HCT116 (cell line): ENCODE measurements around the gene OR2AT4.

Experiments used
- CEBPB ChIP-seq: IDR thresholded peaks from 2 replicates; pipeline ENCODE4 v1.6.1; 2012; ENCODE audit warnings: low read depth
- CTCF ChIP-seq, 3 experiments: fragments of 200-600 bp in 1 of 3; sonication (generic) in 1 of 3; IDR thresholded peaks in 2 of 3; conservative IDR thresholded peaks in 1 of 3; 2 replicates each; pipeline ENCODE4 v1.5.1; 2012 to 2017; ENCODE audit warnings: low read depth in 2 of 3, low read length in 2 of 3, antibody characterized with exemption in 1 of 3, borderline replicate concordance in 1 of 3, control low read depth in 1 of 3, mild to moderate bottlenecking in 1 of 3, mixed read lengths in 1 of 3, mixed run types in 1 of 3, moderate library complexity in 1 of 3; ENCODE audit not compliant: insufficient read depth in 1 of 3
- POLR2A ChIP-seq: IDR thresholded peaks from 2 replicates; pipeline ENCODE4 v1.7.0; 2011; ENCODE audit warnings: borderline replicate concordance; ENCODE audit not compliant: insufficient read depth, insufficient read length; ENCODE audit errors: extremely low read depth
- POLR2AphosphoS5 ChIP-seq: IDR thresholded peaks from 2 replicates; pipeline ENCODE4 v1.6.1; 2011; ENCODE audit warnings: mild to moderate bottlenecking, low read depth, low read length, moderate library complexity

GRCh38 chr11:75105462-75105925 is 8.8 kb upstream of the OR2AT4 start:
- TF ChIP-seq CTCF (IDR thresholded peaks at IDR 0.05 in 2 of 3, conservative IDR thresholded peaks at IDR 0.05 in 1 of 3; ENCODE audit: borderline replicate concordance in 1 of 3, insufficient read depth in 1 of 3, low read depth in 2 of 3, low read length in 2 of 3) = no peak
- TF ChIP-seq POLR2AphosphoS5 = no peak
- TF ChIP-seq CEBPB = no peak
- TF ChIP-seq POLR2A = no peak
